Left colon (tissue), 2 donors: ENCODE measurements around the gene ARHGAP42. TPM values are rescaled to one million over a fixed set of nuclear protein-coding genes. Genes with fewer than 3 reads are reported as not detected.

Experiments used
- ATAC-seq: fragments of 200-7000 bp; cut with Tn5 transposase; one replicate; pipeline ENCODE4 v1.9.1; 2020; ENCODE audit warnings: mild to moderate bottlenecking, moderate library complexity
- DNase-seq, 2 donors: peaks; one replicate each; pipeline ENCODE4 v3.0.0-alpha.2; 2020
- intact Hi-C, 2 donors: fragments of 100-400 bp; cut with DNase I in 1 of 2; cut with micrococcal nuclease in 1 of 2; formaldehyde crosslinking; loops; one replicate each; pipeline versions ENCODE4 v1.11.2 to v1.14.0; 2022; cut with DNase I, micrococcal nuclease
- total RNA-seq, 2 donors: library from RNA; stranded (reverse); fragmentation: NEBNext Ultra II Directional; extraction: Animal tissue kit (Norgen Biotek cat#: 25700); gene quantifications; one replicate each; pipeline ENCODE4 v1.2.1, GENCODE V29; 2021
- donor health status: DM: no; HTN: no; CAD: no.
- donor health status: DM: yes; HTN: yes; CAD: no.

The ARHGAP42 gene
- total RNA-seq, 2 donors from 2014 or later = 29.0 to 44.8 TPM

DNA sequence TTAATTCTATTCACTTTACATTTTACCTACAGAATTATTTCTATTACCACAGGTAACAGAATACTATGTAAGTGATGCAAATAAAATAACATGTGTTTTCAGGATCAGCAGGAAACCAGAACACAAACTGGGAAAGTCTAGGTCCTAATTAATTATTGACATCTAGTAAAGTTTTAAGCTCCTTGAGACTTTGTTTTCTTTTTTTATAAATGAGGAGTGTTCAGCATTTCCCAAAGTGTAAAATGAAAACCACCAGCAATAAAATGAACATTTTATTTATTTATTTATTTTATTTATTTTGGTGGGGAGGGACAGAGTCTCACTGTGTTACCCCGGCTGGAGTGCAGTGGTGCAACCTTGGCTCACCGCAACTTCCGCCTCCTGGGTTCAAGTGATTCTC, 123.6 kb downstream of the ARHGAP42 start:
- no peak for ATAC-seq

GRCh38 chr11:100812517-100812916, 125.4 kb downstream of the ARHGAP42 start:
- ATAC-seq (peak; percentile 59), DNase-seq (no peak)
- intact Hi-C loops = no loop called here

More for the DNA sequence above, 123.6 kb downstream of the ARHGAP42 start:
- DNase-seq = no peak
- intact Hi-C loops = no loop called here

- ATAC-seq (no peak), DNase-seq (no peak)
- intact Hi-C loops = no loop called here
These were observed 128.8 kb downstream of the ARHGAP42 start for GRCh38 chr11:100815787-100816330.

- DNase-seq = no peak
- ATAC-seq = no peak
- intact Hi-C loops = no loop called here
These were observed 129.7 kb downstream of the ARHGAP42 start for GRCh38 chr11:100816823-100817222.

- intact Hi-C loops = no loop called here
These were observed 130.5 kb downstream of the ARHGAP42 start for GRCh38 chr11:100817620-100818019.

DNA sequence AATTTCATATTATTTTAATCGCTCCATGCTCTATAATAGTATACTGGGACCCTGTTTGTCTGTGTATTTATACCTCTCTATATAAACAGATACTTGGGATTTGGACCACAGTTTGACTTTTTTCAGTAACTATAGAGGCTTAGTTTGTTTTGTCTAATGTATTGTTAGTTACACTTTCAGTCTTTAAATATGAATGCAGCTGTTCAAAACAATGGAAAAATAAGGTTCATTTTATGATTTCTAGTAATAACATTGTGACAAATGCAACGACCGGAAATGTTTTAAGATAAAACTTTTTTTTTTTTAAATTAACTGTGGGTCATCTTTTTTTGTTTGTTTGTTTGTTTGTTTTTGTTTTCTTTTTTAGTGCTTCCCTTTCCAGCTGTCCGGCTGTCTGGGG, 133.5 kb downstream of the ARHGAP42 start:
- DNase-seq (no peak), ATAC-seq (no peak)
- intact Hi-C loops = no loop called here

More at GRCh38 chr11:100817620-100818019, 130.5 kb downstream of the ARHGAP42 start:
- ATAC-seq = no peak
- no peak for DNase-seq

- ATAC-seq = no peak
- intact Hi-C loops = no loop called here
- DNase-seq = no peak
These were observed 134.1 kb downstream of the ARHGAP42 start for GRCh38 chr11:100821198-100821597.

- intact Hi-C loops = no loop called here
- ATAC-seq = no peak
- DNase-seq = no peak
These were observed 136.3 kb downstream of the ARHGAP42 start for GRCh38 chr11:100823360-100823759.

DNA sequence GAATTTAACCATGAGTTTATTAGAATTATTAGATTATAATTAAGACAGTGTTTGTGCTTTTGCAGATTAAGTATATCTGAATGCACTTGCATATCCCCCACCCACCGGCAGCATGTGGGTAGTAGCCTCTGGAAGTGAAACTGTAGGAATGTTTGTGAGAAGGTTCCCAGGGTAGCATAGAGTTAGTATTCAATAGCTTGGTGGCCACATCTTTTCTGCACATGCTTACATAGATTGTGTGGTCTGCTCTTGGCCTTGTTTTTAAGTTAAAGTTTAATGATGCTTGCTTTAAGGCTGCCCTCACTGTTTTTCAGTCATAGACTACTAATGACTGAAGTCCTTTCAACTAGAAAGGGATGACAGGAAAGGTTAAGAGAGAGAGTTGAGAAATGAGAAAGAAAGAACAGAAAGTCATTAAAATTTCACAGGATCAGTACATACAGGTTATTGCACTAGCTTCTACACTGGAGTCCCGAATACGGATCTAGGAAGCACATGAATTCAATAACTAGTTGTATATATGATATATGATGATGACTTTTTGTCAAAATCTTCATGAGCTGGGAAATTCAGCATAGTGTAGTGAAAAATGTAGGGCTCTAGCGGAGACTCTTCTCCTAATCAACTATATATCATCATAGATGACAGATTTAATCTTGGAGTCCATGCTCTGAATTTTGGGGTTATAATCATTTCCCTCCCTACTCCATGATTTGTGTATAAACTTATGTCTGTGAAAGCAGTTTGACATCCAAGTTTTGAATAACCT, 137.1 kb downstream of the ARHGAP42 start:
- intact Hi-C loops = no loop called here
- ATAC-seq (no peak), DNase-seq (no peak)

DNA sequence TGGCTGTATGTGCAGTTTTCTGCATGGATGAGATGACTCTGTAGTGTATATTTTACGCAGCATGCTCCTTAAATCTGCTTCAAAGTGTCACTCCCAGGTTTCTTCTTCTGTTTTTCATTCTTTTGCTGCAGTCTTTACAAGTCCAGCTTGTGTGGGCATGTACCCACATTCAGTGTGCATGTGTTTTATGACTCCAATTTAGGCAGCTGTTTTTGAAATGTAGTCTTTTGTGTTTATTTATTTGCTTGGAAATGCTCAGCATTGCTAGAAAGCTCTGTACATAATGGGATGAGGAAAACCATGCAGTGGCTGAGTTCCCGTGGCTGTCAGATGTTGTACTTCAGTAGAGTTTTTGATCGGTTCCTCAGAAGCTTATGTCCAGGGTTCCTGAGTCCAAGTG, 138.5 kb downstream of the ARHGAP42 start:
- intact Hi-C loops = no loop called here
- DNase-seq (no peak), ATAC-seq (no peak)

- ATAC-seq = peak; percentile 72
- peak in 1 of 2 donors; percentile 18 for DNase-seq
- intact Hi-C loops = no loop called here
These were observed 141.0 kb downstream of the ARHGAP42 start for GRCh38 chr11:100827934-100828661.

DNA sequence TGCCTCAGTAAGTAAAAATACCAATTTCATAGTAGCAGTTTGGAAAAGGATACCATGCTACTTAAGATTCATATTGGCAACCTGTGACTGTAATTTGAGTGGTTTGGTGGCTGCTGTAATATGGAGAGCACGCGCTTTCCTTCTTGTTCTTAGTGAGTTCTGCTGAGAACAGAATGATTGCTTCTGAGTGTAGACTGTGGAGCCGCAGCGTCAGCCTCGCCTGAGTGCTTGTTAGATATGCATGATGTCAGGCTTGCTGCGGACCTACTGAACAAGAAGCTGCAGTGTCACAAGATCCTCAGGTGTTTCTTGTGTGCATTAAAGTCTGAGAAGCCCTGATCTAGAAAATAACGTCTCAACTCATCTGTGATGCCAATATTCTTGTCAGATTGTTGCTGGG, 143.2 kb downstream of the ARHGAP42 start:
- DNase-seq (no peak), ATAC-seq (no peak)
- intact Hi-C loops = no loop called here

DNA sequence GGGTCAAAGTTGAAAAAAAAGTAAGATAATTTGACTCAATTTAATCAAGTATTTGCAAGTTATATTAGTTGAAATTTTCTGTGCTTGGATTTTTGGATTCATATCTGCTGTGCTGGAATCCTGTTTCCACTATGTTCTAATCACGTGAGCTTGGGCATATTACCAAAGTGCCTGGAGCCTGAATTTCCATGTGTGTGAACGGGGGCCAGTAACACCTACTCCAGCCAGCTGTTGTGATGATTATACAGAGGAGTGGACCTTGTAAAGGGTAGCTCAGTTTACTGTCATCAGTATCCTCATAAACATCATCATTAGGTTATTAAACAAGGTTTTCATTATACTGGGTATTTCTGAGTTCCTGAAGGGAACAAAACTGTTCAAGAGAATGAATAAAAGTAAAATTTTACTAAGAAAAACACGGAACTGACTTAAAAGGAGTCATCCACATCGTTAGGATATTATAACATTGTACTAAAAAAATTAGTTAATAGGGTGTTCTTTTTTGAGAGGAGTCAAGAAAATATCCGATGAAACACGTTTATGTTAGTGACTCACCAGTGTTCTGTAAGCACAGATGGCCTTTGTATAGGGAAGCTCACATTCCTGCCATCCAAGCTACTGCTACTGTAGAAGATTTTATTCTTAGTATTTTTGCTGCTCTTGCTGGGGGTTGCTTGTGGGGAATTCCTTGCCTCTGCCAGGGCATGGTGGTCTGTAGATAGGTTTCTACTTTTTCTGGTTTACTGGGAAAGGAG, 144.1 kb downstream of the ARHGAP42 start:
- intact Hi-C loops = no loop called here
- ATAC-seq (no peak), DNase-seq (no peak)

GRCh38 chr11:100831929-100832494, 144.9 kb downstream of the ARHGAP42 start:
- ATAC-seq (no peak), DNase-seq (no peak)
- intact Hi-C loops = no loop called here

DNA sequence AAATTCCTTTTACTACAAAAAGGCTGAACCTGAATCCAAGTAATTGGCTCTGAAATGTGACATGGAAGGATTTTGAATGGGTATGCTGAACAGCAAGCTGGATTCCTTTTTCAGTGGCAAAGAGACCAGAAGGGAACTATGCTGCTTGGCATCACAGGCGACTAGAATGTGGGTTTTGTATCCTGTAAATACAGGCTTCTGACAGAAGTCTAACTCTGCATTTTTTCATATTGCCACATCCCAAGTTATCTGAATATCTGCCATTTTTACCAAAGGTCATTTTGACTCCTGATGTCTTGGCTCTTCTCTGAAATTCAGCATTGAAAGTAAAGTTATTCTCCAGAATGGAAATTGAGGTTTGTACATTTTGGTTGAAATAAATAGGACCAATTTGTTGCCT, 145.7 kb downstream of the ARHGAP42 start:
- ATAC-seq (no peak), DNase-seq (no peak)
- intact Hi-C loops = no loop called here

DNA sequence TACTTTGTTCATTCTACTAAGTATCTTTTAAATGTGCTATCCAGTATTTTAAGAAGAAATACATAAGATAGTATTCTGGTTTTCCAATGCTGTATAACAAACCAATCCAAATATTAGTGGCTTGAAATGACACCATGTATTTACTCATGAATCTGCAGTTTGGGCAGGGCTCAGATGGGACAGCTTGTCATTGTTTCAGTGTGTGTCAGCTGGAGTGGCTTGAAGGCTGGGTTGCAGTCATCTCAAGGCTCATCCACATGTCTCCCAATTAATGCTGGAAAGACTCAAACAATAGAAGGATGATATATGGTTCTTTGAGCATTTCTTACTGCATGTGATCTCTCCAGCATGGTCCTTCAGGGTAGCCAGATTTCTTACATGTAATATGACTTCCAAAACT, 146.2 kb downstream of the ARHGAP42 start:
- intact Hi-C loops = no loop called here
- ATAC-seq = no peak
- no peak for DNase-seq

DNA sequence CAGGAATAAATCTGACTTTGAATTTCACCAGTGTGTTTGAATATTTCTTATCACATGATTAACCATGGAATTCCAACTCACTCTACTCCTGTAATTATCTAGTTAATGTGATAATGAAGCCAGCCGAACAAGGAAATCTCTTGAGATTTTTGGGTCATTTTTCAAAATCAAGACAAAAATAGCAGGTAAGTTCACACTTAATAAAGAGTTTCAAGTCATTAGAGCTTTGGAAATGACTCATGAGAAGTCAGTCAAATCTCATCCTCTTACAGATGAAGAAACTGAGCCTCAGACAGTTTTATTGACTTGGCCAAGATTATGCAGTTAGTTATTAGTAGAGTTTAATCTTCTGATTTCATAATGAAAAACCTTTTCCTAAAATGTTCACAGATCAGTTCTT, 148.8 kb downstream of the ARHGAP42 start:
- DNase-seq (no peak), ATAC-seq (no peak)
- intact Hi-C loops = no loop called here

DNA sequence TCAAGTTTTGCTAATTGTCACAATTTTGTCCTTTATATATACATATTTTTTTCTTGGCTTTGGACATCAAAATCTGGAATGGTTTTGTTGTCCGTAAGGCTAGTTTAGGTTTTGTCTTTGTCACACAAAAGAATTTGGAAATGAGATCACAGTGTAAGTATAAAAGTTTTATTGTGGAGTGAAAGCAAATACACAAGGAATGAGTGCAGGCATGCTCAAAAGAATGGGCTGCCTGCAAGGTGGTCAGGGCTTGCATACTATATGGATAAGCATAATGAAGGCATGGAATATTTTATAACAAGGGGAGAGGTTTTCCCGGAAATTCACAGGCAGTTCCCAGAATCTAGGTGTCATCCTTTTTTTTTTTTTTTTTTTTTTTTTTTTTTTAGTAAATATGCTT, 150.2 kb downstream of the ARHGAP42 start:
- intact Hi-C loops = no loop called here
- DNase-seq = no peak
- ATAC-seq = no peak

- intact Hi-C loops = no loop called here
- no peak for ATAC-seq
- no peak for DNase-seq
These were observed 154.8 kb downstream of the ARHGAP42 start for GRCh38 chr11:100841711-100842407.
